Putamen (tissue), 1 donor: ENCODE measurements around the gene MYH3.
A peak's percentile ranks its signal among the peaks of the same experiment; 100 is the strongest.
"Not testable (repeated sequence)": the region's sequence is repeated elsewhere in the genome, so short reads cannot be mapped to it uniquely, and the experiment has no call there.

Source experiments
- DNase-seq: peaks from one replicate; pipeline ENCODE4 v3.0.0-alpha.2; 2016; ENCODE audit warnings: low spot score

The MYH3 gene

DNA sequence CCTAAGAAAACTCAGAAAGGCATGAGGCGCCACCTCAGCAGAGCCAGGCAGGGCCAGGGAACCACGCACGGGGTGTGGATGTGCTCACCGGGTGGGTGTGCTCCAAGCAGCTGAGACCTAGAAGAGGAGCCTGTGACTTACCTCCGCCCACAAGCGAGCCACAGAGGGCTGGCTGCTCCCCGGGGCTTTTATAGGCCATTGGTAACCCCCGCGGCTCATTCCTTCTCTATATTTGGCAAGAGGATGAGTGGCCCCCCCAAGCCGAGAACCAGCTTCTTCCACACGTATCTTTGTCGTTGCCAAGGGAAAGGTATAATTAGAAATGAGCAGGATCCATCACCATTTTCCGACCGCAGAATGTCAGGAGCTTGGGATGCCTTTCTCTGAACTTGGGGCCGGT lies at the start of gene MYH3:
Gene MYH3, minus strand, starts transcription at position 162 of the 400 bp plus-strand sequence. CDS start 2,245 bp downstream, outside the sequence.
- no peak for DNase-seq

DNA sequence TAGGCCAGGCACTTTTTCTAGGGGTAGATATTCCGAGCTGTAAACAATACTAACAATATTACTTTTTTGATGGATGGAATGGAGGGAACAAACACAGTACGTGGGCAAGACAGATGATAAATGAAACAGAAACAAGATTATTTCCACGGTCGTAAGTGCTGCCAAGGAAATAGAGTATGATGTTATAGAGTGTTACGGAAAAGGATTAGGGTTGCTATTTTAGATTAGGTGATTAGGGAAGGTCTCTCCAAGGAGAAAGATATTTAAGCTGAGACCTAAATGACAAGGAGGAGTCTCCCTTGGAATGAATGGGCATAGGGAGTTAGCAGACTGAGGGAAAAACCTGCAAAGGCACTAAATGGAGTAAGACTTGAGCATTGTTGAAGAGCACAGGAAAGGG lies 48.6 kb upstream of the MYH3 start:
- DNase-seq, result no peak

DNA sequence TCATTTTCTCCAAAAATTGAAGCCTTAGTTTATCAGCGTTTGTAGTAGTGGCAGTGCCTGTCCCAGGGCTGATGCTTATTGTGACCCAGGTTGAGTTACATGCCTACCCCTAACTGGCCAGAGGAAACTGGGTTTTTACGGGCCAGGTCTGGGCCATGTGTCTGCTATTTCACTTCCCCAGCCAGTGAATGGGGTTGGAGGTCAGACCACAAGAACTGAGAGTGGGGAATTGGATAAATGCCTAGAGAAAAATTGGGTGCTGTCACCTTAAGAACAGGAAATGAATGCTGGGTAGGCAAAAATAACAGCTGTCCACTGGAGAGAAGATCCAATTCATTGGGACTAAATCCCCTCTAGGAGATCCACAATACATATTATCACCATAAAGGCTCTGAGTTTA lies 45.5 kb upstream of the MYH3 start:
- DNase-seq, result no peak

DNA sequence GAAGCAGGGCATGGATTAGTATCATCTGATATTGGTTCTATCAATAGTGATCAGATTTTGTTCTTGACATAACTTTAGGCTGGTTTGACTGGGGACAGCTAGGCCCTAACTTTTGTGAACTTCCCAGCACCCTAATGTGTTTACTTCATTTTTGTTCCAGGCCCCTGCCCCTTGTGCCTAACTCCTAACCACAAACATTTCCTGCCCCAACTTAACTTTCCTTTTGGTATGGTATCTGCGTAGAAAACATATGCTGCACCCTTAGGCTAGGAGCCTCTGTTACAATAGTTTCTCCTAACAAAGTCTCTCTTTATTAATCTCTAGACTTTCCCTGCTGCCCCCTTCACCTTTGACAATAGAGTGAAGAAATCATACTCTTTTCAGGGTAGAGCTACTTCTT lies 42.7 kb upstream of the MYH3 start:
- DNase-seq, result no peak

DNA sequence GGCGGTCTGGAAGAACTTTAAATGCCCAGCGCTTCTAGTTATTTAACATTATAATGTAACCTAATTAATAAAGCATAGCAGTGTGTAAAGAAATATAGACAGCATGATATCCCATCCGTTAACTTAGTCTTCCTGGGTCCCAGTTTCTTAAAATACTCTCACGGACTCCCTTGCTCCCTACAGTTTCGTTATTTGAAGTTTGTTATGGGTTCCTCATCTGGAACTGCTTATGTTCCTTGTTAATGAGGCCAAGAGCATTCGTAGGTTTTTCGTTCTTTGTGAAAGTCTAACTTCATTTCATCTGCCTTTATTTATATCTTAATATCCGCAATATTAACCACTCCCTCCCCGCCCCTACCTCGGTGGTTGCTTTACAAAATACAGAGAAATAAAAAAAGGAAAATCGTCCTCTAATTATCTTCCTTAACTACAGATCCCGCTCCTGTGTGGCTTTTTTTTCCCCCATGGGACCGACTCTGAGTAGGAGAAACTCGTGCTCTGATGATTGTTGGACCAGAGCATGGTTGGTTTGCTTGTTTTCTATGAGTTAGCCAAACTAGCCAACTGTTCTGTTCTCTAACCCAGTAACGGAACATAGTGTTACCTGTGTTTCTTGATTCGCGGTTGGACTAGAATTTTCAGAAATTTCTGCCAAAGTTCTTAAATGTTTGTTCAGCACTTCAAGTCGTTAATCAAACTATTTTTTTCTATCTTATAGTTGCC lies 41.1 kb upstream of the MYH3 start:
- DNase-seq, result no peak

DNA sequence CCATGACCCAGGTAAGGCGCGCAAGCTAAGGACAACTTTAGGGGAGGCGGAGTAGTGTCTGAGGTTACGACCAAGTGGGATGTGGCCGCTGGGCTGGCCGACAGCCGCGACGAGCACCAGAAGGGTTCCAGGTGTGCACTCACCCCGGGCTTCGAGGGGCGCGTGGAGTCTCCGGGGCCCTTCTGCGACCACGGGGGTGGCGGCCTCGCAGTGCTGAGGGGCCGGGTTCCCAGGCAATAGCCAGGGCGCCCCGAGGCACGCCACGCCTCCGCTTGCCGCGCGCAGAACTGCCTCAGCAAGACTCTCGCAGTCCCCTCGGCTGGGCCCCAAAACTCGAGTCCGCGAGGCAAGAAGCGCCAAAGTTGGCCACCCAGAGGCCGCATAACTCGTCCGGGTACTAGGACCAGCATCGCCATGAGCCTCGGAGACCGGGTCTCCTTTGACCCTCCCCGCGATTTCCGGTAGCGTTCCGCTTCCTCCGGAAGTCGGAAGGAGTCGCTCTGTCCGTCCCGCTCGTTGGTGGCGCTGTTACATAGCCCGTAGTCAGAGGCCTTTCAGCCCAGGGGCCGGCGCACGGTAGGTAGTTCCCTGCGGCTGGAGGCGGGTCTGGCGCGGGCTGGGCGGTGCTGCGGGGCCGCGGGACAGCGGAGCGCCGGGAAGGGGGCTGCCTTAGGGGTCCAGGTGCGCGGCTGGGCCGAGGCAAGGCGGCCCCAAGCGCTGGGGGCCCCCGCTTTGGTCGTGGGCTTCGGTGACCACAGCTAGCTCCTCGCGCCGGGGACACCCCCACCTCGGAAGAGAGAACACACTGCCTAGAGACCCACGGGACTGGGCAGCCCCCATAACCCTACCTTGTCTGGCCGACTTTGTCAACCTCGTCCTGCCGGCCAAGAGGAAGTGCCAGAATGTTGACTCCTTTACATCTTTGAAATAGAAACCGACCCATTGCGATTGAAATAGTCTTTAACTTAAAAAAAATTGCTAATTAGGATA lies 40.3 kb upstream of the MYH3 start, which contains the start of the genes ADPRM and SCO1:
Gene ADPRM, plus strand, starts transcription at position 503 of the 990 bp plus-strand sequence. CDS start 7,333 bp downstream, outside the sequence.
Gene SCO1, minus strand, starts transcription at position 442 of the 990 bp plus-strand sequence. Its CDS starts 26 bp downstream, at position 416.
- peak; percentile 93 for DNase-seq

DNA sequence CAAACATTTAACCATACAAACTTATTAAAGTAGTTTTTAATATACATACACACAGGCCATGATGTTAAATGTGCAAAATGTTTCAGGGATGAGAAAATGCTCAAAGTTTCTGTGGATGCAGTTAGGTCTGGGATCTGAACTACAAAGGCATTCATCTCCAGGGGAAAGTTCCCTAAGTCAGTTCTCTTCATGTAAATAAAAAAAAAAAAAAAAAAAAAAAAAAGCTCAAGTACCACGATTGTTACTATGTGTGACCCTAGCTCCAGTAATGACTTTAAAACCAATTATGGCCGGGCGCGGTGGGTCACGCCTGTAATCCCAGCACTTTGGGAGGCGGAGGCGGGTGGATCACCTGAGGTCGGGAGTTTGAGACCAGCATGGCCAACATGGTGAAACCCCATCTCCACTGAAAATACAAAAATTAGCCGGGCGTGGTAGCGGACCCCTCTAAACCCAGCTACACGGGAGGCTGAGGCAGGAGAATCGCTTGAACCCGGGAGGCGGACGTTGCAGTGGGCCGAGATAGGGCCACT lies 38.8 kb upstream of the MYH3 start:
- not testable (repeated sequence) for DNase-seq

DNA sequence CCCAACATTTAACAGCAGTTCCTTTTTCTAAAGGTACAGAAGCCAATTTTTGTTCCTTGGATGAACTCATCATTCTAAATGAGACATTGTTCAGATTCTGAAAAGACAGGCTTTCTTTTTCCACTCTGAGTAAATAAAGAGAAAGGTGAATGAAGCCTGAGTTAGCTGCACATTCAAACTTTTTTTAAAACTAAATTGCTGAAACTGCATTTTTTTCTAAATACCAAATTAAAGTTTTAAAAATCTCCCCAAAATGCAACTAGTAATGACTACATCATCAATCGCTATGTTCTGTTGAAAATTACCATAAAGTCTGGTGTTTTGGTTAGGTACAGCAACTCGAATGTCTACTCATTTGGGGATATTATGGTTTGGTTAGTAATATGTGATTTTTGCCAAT lies 30.4 kb upstream of the MYH3 start:
- DNase-seq, result no peak

DNA sequence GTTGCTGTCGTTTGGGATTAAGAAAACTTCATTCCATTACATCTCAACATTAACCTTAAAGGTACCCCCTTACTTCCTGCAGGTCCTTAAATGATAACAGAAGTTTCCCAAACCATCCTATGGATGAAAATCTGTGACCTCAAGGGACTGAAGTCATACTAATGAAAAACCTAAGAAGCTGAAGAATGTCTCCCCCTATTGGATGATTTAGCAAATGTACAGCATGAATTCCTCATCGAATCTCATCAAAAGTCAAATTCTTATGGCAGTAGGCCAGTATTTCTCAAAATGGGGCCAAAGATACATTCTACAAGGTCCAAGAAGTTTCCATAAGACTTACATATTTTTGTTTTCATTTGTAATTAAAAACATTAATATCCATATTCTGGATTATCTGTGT lies 26.7 kb upstream of the MYH3 start:
- DNase-seq, result no peak

DNA sequence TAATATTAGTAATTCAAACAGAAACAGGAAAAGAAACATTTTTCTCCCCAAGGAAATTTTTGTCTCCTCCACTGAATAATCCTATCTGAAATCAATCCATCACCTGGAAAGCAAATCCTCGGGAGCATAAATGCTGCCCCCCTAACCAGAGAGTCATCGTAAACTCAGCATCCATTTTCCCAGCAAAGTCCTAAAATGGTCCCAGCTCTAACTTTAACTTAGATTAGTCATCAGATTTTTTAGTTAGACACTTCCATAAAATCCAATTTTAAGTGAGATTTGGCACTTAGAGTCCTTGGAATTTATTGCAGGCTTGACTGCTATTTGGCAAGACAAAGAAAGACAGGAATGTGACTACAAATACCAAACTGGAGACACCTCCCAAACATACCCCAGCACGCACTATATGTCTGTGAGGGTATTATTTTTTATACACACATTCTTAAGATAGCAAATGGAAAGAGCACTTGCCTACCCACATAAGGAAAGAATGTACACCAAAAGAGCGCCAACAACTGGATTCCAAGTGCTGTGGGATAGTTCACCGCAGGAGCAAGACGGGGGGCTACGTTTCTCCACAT lies 24.8 kb upstream of the MYH3 start:
- DNase-seq, result no peak

DNA sequence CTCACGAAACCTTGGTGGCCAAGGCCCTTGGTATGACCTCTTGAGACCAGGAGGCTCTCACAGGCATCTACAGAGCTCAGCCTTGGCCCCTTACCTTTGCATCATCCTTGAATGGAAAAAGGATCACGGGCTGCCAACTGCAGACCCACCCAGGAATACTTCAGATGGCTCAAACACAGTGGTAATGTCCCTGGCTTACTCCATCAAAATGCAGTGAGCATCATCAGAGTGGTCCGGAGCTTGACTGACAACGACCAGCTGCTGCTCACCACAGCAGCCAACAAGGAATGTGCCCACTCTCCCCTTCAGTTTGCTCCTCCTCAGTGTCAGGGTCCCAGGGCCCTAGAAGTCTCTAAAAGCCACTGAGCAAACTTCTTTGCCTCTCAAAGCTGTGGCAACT lies 17.6 kb upstream of the MYH3 start:
- no peak for DNase-seq

DNA sequence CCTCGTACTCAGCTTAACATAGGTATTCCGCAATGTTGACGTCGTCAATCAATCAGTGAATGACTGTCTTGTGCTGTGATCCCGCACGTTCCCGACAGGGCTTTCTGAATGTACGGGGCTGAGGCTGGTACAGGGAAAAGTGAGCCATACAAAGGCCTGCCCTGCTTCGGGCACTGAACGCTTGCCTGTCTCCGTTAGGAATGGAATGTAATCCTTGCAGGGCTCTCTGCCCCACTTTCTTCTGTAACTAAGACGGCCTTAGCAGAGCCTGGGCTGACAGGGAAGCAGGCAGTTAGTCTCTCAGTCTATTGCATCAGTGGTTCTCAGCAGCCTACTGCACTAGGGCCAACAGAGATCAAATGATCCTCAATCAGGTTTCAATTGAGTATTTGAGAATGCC lies 16.2 kb upstream of the MYH3 start:
- DNase-seq, result no peak

DNA sequence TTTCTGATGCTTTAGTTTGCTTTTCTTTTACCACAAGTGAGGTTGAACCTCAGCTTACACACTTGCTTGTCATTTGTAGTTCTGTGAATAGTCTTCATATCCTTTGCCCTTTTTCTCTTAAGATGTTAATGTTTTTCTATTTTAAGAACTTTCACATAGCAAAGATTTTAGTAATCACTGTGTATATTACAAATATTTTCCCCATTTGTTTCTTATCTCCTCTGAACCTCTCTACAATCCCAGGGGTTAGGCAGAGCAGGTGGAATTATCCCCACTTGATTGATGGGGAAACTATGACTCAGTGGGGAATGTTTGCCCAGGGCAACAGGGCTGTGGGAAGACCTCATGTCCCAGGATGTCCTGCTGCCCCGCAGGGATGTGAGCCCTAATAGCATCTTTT lies 11.7 kb upstream of the MYH3 start:
- DNase-seq, result no peak

DNA sequence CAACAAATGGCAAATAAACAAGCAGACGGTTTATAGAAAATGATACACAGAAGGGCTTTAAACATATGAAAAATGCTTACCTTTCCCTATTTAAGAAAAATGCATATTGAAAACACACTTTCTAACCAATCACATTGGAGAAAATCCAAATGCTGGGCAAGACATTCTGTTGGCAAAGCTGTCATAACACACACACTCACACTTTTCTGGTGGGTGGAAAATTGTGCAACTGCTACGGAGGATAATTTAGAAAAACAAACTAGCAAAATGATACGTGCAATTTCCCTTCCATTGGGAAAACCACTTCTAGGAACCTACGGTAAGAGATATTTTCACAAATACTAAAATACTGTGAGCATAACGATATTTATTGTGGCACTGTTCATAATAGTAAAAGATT lies 9.8 kb upstream of the MYH3 start:
- DNase-seq, result no peak

DNA sequence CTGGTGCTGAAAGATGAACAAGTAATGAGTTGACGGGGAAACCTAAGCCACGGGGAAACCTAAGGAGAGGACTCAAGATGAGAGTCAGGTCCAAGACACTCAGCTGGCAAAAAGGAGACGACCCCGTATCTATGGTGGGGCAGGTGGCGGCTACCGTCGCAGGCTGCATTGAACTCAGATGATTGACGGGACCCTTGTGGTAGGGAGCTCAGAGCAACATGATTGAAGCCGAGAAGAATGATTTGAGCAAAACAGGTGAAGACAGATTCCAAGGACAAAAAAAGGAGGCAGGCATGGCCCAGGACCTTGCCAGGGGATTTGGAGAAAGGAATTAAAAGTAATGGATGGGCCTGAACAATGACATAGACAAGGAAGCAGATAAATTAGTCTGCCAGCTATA lies 7.5 kb upstream of the MYH3 start:
- no peak for DNase-seq

DNA sequence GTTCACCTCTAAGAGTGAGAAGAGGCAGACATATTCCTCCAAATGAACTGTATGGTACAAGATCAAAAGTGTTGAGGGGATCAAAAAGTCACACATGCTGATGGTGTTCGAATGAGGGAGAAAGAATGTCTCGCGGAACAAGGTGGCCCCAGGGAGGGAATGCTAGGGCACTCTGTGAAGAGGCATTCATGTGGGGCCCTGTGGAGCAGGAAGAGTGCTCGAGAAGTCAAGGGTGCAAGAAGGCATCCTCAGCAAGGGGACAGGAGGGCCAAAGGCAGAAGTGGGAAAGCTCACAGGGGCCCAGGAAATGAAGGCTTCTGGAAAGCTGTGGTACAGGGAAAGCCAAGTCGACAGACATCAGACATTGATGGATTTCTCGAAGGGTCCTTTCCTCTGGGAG lies 6.1 kb upstream of the MYH3 start:
- DNase-seq, result no peak

DNA sequence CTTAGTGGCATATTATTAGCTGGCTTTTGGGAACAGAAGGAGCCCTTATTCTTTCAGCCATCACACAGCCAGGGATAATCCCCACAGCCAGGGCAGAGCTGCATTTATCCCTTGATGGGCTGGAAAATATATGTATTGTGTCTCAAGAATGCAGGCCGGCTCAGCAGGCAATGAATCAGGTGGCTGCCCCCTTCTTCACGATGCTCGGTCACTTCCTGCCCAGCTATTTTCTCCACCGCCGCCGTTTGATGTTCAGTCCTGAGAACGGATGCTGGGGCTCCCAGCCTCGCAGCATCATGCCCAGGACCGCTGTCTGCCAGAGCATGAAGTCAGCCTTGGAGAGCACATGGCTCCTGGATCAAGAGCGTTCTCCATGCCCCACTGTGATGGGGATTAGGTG lies 4.3 kb upstream of the MYH3 start:
- no peak for DNase-seq

DNA sequence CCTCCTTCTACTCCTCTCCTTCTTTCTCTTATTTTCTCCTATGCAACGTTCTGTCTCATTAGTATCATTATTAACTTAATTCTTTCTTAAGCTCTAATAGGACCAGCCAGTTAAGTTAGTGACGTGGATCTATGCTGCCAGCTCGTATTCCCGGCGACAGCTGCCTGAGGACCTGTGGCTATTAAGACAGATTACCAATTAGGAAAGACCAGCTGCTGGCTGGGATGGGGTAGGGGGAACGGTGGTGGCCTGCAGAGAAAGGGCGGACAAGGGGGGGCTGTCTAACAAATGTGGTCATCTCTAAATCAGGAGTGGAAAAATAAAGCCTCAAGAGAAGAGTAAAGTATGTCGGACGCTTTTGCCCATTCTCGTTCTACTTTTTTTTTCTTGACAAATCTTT lies 770 bp upstream of the MYH3 start:
- DNase-seq, result no peak

DNA sequence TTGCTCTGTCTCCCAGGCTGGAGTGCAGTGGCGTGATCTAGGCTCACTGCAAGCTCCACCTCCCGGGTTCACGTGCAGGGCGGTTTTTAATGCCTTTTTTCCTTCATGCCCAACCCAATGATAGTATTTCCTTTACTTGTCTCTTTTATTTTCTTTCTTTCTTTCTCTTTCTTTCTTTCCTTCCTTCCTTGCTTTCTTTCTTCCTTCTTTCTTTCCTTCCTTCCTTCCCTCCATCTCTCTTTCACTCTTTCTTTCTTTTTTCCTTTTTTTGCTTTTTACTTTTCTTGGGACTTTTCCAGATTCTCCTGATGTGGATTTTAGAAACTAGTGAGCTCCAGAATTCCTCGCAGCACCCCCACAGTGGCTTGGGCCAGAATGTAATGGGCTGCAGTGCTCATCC lies 3.1 kb downstream of the MYH3 start:
- no peak for DNase-seq

DNA sequence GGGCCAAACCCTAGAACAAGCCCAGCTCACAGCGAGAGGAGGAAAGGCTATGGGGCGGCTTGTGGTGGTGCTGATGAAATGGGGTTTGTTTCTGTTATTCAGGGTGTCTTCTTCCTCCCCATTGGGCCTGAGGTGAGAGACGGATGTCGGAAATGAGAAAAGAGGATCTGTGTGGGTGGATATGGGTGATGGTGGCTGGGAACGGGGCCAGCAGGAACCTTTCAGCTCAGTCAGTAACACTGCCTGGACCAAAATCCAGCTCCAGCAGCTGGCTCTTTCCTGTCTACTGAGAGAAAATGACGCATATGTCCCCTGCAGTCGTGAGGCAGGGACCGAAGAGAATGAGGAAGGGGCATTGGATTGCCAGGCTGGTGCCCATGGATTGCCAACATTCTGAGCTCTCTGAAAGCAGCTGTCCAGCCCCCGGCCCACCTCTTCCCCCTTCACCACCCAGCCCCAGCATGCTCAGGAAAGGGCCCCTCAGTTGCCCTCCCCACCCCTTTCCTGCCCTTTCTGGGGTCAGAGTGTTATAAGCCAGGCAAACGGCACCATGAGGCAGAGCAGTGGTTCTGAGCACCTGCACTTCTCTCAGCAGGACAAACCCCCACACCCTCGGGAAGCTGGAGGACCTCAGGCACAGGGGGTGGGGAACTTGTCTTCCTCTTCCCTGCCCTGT lies 4.0 kb downstream of the MYH3 start:
- DNase-seq, result no peak

DNA sequence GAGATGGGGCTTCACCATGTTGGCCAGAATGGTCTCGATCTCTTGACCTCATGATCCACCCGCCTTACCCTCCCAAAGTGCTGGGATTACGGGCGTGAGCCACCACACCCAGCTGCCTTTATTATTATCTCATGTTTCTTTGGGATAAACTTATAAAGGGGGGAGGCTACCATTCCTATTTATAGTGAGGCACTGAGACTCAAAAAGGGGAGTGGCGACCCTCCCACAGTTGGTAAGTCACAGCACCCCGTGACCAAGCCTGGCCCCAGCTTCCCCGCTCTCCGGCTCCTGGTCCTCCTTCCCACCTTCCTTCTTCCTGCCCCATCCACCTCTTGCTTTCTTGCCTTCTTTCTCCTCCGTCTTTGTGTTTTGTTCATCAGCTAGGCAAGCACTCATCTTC lies 5.2 kb downstream of the MYH3 start:
- no peak for DNase-seq

DNA sequence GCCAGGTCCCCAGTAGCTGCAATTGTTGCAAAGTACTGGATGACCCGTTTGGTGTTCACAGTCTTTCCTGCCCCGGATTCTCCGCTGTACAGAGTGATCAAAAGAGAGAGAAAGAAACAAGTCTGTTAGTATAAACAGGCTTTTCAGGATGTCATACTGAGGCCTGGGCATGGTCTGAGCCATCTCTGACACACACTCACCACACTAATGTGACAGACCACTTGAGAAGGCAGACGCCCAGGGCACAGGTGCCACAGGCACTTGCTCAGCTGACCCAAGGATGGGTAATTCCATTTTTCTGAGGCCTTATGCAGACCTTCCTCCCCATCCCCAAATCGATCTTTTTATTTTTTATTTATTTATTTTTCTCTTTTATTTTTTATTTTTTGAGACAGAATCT lies 7.5 kb downstream of the MYH3 start:
- no peak for DNase-seq
